ENCODE data around the gene KRIT1. TPM values are rescaled to one million over a fixed set of nuclear protein-coding genes. Genes with fewer than 3 reads are reported as not detected.

Gene KRIT1
- polyA plus RNA-seq, 10 donors: 19.0 to 35.9 (median 26.9) TPM

GRCh38 chr7:92156990-92157389, 88.7 kb downstream of the KRIT1 start:
- DNase-seq: no peak

GRCh38 chr7:92155108-92155739, 90.5 kb downstream of the KRIT1 start:
- DNase-seq: no peak

DNA sequence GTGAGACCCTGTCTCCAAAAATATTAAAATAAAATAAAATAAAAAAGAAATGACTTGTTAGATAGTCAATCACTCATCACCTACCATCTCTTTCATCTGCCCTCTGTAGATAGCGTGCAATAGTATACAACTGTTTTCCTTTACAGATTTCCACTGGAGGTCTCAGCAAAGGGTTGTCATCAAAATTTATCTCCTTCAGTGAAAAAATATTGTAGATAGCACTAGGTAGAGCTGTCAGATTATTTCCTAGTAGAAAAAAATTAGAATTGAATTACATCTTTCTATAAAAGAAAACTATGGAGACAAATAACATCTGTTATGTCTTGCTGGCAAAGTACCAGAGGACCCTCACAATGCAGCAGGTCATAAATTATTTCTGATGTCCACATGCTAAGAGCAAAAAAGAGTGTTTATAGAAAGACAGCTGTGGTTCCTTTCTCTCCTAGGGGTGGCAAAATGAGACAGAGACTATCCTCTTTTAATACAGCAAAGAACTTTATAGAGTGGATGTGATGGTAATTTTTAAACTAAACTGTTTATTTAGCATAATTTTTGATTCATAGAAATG, 95.2 kb downstream of the KRIT1 start:
- DNase-seq: no peak

DNA sequence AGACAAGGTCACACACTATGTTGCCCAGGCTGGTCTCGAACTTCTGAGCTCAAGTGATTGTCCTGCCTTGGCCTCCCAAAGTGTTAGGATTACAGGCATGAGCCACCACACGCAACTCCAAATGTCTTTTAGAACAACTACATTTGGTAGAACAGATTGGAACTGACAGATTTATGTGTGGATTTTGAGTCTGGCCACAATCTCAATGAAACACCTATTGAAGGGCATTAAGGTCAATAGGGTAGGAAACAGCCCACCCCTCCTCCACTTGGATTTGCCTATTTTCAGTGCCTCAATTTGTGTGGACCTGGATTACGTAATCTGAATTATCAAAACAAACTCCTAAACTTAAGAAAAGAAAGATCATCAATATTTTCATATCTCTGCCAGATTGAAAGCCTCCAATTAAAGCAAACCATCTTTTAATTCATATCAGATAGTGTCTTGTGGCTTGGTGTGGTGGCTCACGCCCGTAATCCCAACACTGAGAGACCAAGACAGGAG, 95.9 kb downstream of the KRIT1 start:
- no peak for DNase-seq

Other genes with a start within 250 kb of the KRIT1 start
- 10 to 100 TPM; 21.0 to 40.5 (median 31.6) TPM for gene CYP51A1, start 111.4 kb downstream of the KRIT1 start, polyA plus RNA-seq (ENCODE audit: insufficient read length in 10 of 10)
- under 1 TPM in 9 of 10 donors, not detected in 1; 0.07 to 0.84 (median 0.41) TPM for gene LRRD1, start 66.8 kb downstream of the KRIT1 start, polyA plus RNA-seq (ENCODE audit: insufficient read length in 10 of 10)
- 10 to 100 TPM; 20.5 to 30.5 (median 25.4) TPM for gene ANKIB1, start 60 bp upstream of the KRIT1 start, polyA plus RNA-seq (ENCODE audit: insufficient read length in 10 of 10)
- gene GATAD1, start 201.6 kb upstream of the KRIT1 start, polyA plus RNA-seq (ENCODE audit: insufficient read length in 10 of 10): 10 to 100 TPM; 15.3 to 41.3 (median 22.5) TPM
- gene ERVW-1, start 232.0 kb upstream of the KRIT1 start, polyA plus RNA-seq (ENCODE audit: insufficient read length in 10 of 10): 1 to 10 TPM in 4 of 10 donors, under 1 TPM in 6; 0.45 to 1.6 (median 0.74) TPM